Activated T-cell treated with anti-CD3 and anti-CD28 coated beads for 48 hours (primary cell): Measurements from ENCODE around the gene RPS15.

Source experiments
- DNase-seq: peaks from one replicate; pipeline ENCODE4 v3.0.0-alpha.2; 2020; ENCODE audit warnings: low read depth

The RPS15 gene

DNA sequence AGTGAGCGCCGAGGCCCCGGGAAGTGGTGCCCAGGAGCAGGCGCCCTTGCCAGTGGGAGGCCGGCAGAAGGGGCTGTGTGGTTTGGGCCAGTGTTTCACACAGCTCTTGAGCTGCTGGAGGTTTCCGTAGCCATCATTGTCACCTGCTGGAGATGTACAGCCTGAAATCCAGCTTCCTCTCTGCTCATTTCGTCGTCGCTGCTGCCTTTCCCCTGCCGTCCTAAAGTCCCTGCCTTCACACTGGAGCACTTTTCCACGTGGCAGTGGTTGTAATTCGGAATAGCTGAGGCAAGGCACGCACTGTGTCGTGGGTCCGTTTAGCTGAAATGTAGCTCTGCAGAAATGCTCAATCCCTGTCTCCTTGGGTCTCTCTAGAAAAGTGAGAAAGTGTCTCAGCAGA lies 17.6 kb upstream of the RPS15 start:
- no peak for DNase-seq

DNA sequence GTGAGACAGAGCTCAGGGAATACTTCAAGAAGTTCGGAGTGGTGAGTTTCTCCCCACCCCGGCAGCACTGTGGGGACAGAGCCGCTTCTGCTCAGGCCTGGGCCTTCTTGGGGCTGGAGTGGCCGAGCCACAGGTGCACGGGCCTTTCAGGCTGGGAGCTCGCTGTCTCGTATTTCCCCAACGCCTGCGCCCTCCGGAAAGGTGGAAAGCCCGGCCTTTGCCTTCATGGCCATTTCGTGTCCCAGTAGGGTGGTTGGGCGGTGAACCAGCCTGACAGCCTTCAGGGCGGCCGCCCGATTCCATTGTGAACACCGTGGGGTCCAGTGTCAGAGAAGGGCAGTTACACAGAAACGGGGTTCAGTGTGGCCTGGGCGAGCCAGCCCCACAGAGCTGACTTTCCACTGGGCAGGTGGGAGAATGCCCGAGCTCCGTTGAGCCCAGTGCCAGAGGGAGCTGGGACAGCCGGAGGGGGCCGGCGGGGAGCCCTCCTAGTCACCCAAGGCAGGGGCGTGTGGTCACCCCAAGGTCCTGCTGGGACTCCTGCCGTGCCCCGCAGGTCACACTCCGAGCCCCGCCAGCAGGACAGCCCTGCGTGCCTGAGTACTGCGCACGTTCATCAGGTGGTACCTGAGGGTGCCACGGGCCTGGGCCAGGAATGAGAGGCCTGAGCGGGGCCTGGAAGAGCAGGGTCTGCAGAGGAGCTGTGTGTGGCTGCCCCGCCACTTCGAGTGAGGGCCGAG lies 16.8 kb upstream of the RPS15 start:
- no peak for DNase-seq

DNA sequence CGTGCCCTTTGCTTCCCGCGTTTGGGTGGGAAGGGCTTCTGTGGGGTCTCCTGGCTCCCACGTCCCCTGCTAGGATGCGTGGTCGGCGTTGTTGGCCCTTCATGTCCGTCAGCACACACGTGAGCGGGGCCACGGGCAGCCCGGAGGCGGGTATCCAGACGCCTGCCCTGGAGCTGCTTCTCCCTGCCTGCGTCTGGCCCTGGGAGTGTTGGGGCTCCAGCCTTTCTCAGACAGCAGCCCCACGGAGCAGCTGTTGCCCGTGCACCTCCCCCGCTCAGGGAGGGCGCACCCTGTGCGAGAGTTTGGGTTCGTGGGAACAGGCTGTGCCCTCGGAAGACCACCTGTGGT lies 16.3 kb upstream of the RPS15 start:
- DNase-seq = no peak

DNA sequence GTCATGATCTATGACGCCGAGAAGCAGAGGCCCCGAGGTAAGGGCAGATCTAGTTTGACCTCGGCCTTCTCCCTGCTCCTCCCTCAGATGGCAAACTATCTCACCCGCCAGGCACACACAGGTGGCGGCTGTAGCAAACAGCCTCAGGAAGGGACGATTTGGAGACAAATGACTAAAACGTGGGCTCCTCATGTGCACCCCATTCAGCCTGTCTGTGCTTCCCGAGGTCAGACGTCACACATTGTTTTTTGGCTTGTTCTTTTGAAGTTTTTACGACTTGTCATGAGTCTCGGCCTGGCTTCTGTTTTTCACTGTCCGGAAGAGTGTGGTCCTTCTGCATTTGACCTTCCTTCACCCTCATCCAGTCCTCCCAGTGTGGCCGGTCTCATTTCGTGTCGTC lies 15.8 kb upstream of the RPS15 start:
- no peak for DNase-seq

DNA sequence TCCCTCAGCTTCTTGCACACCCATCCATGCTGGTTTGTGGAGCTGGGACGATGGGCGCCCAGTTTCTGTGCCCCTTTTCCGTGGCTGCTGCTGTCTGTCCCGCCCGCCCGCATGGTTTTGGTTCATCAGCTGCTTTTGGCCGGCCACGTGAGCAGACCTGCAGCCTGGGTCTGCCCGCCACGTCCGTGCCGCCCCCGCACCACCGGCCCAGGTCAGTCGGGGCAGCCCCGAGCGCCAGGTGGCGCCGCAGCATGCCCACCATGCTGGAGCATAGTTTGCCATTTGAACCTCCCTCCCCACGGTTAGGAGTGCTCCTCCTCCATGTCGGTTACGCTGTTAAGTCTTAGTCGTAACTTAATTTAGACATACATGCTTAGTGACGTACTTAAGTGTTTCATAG lies 15.3 kb upstream of the RPS15 start:
- DNase-seq = no peak

DNA sequence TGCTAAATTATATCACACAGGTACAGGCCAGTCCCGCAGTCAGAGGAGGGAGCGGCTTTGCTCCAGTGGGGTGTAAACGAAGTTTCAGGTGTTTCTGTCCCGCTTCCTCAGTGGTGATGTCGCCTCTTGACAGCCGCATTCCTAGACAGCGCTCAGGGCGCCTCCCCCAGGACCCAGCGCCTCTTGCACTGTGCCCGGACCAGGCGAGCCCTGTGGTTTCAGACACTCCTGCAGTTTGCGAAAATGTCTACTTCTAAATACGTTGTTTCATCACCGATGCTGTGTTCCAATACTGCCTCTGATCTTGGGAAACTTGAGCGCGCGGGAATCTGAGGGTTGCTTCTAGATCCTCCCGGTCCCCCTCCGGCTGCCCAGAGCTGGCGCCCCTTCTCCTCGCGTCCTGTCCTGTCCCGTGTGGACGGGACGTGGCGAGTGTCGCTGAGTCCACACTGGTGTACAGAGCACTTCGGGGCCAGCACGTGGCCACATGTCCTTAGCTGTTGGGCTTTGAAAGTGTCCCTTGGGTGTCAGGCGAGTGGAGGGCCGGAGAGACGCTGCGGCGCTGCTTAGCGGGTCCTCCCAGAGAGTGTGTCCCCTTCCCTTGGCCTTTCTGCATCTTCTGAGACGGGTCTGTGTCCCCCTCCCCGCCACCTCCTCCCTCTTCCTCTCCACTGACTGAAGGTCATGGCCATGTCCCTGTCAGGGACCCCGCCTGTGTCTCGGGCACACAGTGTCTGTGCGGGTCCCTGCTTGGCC lies 14.6 kb upstream of the RPS15 start:
- no peak for DNase-seq

DNA sequence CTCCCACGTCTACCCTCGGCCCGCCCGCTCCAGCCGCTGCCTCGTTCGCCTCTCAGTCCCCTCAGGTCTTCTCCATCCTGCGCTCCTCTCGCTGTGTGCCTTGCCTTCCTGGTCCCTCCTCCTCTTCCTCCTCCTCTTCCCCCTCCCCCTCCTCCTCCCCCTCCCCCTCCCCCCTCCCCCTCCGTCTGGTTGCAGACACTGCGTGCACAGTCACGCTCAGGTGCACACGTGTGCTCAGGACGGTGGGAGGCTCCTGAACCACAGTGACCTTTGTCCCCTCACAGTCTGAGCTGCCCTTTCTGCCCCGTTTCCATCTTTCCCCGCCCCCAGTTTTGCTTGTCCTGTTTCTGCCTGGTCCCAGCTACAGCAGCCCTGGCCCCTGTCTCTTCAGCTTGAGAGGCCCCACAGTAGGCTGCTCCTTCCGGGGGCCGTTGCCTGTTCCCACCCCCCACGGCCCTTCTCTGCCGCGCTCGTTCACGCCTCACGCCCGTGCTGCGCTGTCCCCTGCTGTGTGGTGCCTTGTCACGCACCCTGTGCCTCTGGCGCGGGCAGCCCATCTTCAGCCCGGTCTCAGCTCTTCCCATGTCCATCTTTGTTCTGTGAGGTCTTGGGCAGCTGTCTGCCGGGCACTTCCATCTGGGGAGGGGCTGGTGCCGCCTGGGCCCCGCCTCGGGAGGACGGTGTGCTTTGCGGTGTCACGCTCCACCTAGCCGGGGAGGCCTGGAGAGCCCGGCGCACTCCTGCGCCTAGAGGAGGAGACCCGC lies 13.8 kb upstream of the RPS15 start:
- DNase-seq = no peak

DNA sequence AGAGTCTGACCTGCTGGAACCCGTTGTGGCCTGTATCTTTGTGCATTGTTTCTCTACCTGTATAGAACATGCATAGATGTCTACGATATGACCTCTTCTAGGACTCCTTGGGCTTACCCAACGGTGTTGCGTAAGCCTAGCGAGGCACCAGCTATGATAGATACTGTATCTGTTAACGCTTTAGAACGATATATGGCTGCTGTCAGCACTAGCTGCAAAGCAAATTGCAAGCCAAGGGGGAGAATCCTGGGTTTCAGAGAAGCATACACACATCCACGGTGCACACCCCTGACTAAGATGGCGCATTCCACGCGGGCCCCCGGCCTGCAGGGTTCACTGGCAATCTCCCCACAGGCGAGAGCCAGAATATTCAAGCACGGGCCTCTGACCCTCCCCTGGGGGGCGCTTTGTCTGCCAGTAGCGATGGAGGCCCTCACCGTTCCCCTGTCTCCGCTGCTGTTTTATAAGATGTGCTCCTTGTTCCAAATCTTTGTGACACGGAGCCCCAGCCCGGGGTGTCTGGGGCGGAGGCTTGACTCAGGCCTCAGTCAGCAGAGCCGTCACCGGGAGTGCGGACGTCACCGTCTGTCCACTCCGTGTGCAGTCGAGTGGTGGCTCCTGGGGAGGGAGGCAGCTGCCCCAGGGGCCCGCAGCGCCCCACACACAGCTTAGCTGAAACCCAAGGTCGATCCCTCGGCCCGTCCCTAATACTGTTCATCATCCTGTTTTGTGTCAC lies 12.9 kb upstream of the RPS15 start:
- DNase-seq = no peak

DNA sequence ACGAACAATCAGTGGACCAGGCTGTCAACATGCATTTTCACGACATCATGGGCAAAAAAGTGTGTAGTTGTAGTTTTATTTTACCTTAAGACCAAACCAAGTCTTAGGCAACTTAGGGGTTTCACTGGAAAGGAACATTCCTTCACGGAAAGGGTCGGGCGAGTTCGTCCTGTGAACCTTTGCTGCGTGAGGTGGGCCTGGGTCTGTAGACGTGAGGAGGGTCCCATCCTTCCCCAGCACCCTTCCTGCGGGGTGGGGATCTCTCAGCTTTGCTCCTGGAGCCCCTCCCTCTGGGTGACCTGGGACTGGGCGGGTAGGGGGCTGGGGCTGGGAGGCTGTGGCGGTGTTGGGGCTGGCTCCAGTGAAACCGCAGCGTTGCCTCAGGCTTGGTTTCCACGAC lies 12.3 kb upstream of the RPS15 start:
- DNase-seq = no peak

DNA sequence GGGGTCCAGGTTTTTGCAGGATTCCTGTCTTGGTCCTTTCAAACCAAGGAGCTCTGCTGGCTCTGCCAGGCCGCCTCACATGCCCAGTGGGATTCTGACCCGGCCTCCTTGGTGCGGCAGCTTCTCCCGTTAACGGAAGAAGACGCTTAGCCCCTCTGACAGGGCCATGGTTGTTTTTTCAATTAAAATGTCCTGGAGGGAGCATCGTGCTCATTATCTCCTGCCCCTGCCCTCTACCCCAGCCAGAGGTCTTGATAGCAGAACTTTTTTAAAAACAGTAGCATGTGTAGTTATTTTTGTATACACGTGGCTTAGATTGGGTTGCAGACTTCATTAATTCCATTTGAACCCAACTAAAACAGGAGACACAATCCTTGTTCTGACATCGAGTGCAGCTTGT lies 11.5 kb upstream of the RPS15 start:
- no peak for DNase-seq

DNA sequence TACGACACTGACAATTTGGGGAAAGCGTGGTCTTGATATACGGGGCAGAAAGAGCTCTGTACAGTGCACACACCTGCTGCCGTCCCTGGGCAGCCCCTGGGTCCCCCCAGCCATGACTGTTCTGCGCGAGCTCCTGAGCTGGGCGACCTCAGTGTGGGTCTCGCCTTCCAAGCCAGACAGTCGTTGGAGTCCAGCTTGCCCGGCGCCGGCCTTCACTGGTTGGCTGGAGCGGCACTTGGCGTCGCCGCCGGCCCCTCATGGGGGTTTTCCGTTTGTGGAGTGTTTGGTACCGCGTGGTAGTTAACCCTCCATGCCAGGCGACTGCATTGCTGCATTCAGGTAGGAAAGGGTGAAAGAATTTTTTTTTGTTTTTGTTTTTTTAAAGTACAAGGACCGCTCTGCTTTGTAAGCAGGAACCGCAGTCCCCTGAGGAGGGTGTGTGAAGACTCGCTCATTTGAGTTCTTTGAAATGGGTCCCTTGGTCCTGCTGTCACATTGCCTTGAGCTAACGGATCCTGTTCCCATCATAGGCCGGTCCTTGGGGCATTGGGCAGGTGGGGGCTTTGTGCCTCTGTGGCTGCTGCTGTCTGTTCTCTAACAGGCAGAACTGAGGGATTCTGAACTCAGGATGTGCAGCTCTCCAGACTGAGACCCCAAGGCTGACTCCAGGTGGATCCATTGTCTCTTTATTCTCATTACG lies 10.8 kb upstream of the RPS15 start:
- no peak for DNase-seq

DNA sequence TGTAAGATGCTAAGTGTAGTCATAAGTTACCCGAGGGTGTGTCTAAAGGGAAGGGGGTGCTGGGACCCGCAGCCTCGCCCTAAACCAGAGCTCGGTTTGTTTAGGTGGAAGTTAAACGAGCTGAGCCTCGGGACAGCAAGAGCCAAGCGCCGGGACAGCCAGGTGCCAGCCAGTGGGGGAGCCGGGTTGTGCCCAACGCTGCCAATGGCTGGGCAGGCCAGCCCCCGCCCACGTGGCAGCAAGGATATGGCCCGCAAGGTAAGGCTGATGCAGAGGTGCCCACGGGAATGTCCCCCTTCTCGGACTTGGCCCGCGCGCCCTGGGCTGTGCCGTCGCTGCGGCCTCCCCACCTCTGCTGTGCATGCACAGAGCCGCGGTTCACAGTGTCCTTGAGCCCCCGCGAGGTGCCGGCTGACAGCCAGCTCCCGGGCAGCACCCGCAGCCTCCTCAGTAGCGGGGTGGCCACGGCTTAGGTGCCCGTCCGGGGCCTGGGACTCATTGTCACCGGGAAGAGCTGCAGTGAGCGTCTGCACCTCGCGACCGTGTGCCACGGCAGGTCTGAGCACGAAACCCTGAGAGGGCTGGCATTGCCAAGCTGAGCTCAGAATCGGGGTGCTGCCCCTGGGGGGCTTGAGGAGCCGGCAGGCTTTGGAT lies 9.3 kb upstream of the RPS15 start:
- no peak for DNase-seq

DNA sequence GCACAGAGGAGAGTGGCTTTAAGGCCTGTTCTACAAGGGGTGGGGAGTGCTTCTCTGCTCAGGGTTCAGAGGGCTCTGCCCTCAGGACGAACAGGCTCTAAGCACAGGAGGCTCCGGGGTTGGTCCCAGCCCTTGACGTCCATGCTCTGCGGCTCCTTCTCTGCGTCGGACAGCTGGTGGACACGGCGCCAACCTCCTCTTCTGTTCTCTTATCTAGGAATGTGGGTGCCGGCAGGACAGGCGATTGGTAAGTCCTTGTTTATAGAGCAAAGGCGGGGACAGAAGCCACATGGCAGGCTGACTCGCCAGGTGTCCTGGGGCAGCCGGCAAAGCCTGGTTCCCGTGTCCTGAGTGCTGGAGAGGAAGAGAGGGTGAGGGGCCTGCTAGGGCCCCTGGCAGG lies 8.4 kb upstream of the RPS15 start:
- no peak for DNase-seq

DNA sequence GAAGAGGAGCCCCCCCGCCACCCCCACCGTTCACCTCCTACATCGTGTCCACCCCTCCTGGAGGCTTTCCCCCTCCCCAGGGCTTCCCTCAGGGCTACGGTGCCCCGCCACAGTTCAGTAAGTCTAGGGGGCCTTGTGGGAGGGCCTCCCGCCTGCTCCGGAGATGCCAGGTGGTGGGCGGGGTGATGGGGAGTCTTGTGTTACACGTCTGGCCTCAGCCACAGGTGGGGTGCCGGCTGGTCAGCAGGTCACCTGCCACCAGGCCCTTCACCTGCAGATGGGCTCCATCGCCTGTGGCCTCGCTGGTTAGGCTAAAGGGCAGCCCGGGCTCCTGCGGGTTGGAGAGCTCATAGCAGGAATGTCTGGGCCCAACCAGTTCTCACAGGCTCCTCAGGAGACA lies 8.0 kb upstream of the RPS15 start:
- no peak for DNase-seq

DNA sequence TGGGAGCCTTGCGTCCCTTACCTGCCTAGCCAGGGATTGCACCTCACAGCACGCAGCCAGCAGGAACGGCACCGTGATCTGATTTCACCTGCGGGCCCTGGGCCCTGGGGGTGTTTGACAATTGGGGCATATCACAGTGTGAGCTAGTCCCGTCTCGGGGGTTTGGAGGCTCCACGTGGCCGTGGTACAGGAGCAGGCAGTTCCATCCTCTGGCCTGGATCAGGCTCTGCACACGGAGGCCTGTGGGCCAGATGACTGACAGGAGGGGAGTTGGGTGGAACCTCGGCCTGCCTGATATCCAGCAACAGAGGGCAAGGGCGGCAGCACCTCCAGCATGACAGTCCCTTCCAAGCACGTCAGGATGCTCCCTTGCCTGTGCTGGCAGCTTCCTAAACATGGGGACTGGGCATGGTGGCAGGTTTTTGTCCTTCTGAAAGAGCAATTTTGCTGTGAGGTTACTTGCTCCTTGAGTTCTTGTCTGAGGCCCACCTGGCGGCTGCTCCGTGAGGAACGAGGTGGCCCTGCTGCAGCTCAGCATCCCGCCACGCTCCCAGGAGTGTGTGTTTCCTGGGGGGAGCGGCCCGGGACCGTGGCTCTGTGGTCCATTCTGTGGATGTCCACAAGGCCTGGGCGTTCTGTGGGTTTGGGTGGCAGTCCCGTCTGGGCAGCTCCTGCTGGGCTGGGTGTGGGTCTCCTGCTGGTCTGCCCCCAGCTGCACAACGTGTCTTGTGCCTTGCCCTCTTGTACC lies 6.3 kb upstream of the RPS15 start:
- no peak for DNase-seq

DNA sequence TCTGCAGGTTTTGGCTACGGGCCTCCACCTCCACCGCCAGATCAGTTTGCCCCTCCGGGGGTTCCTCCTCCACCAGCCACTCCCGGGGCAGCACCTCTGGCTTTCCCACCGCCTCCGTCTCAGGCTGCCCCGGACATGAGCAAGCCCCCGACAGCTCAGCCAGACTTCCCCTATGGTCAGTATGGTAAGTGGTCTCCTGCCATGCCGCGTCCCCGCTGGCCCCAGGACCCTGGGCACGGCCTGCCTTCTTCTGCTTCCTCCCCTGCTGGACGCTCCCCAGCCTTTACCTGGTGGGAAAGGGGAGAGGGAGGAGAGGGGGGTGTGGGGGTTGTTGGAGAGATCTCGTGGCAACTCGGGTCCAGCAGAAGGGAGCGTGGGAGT lies 5.7 kb upstream of the RPS15 start:
- DNase-seq = no peak

DNA sequence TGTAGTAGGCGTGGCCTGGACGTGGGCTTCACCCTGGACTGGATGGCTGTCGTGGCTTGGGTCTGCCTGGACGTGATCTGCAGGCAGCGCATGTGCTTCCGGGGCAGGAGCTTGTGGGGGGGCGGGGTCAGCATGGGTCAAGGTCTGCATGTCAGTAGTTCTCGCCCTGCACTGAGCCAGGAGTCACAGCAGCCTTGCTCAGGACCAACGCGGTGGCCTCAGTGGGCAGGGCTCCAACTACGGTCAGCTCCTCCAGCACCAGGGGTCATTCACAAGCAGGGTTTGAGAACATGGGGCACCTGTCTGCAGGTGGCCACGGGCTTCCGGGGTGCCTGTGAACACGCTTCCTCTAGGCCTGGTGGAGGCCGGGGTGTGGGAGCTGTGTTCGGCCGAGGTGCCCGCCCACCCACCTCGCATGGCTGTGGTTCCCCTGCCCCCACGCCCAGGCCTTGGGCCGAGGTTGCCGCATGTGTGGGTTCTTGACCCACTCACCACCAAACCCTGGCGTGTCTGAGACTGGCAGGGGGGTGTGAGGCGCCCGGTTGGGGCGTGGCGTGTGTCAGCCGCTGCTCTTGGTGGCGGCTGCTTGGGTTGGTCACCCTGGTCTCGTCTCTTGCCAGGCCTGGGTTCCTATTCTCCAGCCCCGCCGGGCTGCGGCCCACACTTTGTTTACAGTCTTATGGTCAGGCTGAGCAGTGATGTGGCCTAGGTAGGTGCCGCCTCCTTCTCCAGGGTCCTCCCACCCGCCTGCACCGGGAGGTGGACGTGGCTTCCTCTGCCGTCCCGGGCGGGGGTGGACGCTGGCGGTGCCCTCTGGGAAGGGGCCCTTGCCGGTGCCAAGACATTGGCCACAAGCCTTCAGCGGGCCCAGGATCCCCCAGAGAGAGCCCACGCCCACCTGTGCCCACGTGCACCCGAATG lies 4.8 kb upstream of the RPS15 start:
- DNase-seq = no peak

DNA sequence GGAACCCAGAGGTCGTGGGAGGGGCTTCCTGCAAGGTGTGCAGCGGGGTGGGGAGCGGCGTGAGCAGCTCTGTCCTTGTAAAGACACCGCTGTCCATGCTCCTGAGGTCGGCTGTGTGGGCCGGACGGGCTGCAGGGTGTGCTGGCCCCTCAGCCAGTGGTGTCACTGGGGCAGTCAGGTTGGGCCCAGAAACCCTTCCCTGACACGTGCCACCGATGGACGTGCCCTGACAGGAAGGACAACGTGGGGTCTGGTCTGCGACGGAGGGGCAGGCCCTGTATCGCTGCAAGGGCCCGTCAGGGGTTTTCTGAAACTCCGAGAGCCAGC lies 4.2 kb upstream of the RPS15 start:
- DNase-seq = no peak

DNA sequence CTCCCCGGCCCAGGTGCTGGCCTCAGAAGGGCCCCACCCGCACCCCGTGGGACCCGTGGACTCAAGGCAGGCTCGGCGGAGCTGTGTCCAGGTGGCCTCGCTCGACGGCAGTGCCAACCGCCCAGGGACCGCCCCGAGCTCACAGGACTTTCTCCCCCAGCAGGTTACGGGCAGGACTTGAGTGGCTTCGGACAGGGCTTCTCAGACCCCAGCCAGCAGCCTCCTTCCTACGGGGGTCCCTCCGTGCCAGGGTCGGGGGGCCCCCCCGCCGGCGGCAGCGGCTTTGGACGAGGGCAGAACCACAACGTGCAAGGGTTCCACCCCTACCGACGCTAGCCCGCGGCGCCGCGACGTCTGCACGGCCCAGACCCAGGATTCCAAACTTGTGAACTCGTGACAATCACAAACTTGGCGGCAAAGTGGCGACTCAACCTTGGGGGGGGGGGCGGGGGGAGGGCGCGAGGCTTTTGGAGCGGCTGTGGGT lies 3.6 kb upstream of the RPS15 start:
- DNase-seq = no peak
